Ishikawa (cell line): ENCODE measurements around the gene TUBB8.
A peak's percentile ranks its signal among the peaks of the same experiment; 100 is the strongest.

Experiments used
- CEBPB ChIP-seq: IDR thresholded peaks from 2 replicates; pipeline ENCODE4 v1.6.1; 2012
- CREB1 ChIP-seq: IDR thresholded peaks from 2 replicates; pipeline ENCODE4 v1.6.1; 2012; ENCODE audit warnings: low read depth
- EGR1 ChIP-seq: IDR thresholded peaks from 2 replicates; pipeline ENCODE4 v1.6.1; 2012
- EP300 ChIP-seq: IDR thresholded peaks from 2 replicates; pipeline ENCODE4 v1.6.1; 2012; ENCODE audit warnings: borderline replicate concordance
- FOXM1 ChIP-seq: IDR thresholded peaks from 2 replicates; pipeline ENCODE4 v1.6.1; 2012; ENCODE audit warnings: low read depth, borderline replicate concordance
- NFIC ChIP-seq: IDR thresholded peaks from 2 replicates; pipeline ENCODE4 v1.6.1; 2012
- RAD21 ChIP-seq: IDR thresholded peaks from 2 replicates; pipeline ENCODE4 v1.6.1; 2012; ENCODE audit warnings: low read depth
- TAF1 ChIP-seq: IDR thresholded peaks from 2 replicates; pipeline ENCODE4 v1.6.1; 2012; ENCODE audit warnings: low read depth, mild to moderate bottlenecking
- TCF12 ChIP-seq: IDR thresholded peaks from 2 replicates; pipeline ENCODE4 v1.6.1; 2012; ENCODE audit warnings: low read depth
- TEAD4 ChIP-seq: IDR thresholded peaks from 2 replicates; pipeline ENCODE4 v1.6.1; 2012
- YY1 ChIP-seq: IDR thresholded peaks from 2 replicates; pipeline ENCODE4 v1.6.1; 2012; ENCODE audit warnings: low read depth
- ZBTB7A ChIP-seq: IDR thresholded peaks from 2 replicates; pipeline ENCODE4 v1.6.1; 2012; ENCODE audit warnings: low read depth
- TF ChIP-seq, protein P1 (sequence below): IDR thresholded peaks from 2 replicates; pipeline ENCODE4 v1.6.1; 2012
- TF ChIP-seq, protein P2 (sequence below): IDR thresholded peaks from 2 replicates; pipeline ENCODE4 v1.6.1; 2012
- TF ChIP-seq, protein P3 (sequence below): IDR thresholded peaks from 2 replicates; pipeline ENCODE4 v1.6.1; 2012; ENCODE audit warnings: low read depth, mild to moderate bottlenecking

TUBB8 gene

DNA sequence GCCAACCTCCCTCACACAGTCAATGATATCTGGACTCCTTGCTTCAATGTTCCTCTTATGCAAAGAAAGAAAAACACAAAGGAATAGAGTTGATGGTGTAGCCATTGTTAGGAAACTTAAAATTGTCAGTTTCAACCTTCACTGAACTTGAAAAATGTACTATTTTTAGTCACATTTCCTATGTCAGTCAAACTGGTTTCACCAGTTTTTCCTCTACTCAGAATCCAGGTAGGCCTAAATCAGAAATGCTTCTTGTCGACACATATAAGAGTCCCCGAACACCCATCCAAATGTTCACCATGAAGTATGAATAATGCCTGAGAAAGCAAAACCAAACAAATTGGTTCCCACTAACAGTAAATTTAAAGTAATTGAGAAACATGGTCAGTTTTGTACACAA lies 43.8 kb upstream of the TUBB8 start:
- peak; percentile 53; the same call in 1 of the 2 replicates for TF ChIP-seq CEBPB
- peak; percentile 58; the same call in 1 of the 2 replicates for TF ChIP-seq EP300
- TF ChIP-seq YY1, result 0 out of 2 replicates have a peak, but pooled peaks have one; percentile 24
- no peak; the same call in 1 of the 2 replicates for TF ChIP-seq TCF12
- no peak for TF ChIP-seq RAD21
- TF ChIP-seq, protein P1, sequence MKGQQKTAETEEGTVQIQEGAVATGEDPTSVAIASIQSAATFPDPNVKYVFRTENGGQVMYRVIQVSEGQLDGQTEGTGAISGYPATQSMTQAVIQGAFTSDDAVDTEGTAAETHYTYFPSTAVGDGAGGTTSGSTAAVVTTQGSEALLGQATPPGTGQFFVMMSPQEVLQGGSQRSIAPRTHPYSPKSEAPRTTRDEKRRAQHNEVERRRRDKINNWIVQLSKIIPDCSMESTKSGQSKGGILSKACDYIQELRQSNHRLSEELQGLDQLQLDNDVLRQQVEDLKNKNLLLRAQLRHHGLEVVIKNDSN, result no peak
- peak; percentile 37; the same call in 1 of the 2 replicates for TF ChIP-seq NFIC
- TF ChIP-seq, protein P2, sequence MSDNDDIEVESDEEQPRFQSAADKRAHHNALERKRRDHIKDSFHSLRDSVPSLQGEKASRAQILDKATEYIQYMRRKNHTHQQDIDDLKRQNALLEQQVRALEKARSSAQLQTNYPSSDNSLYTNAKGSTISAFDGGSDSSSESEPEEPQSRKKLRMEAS, result peak; percentile 44; the same call in 1 of the 2 replicates
- TF ChIP-seq TEAD4, result peak; percentile 70
- TF ChIP-seq CREB1, result no peak

DNA sequence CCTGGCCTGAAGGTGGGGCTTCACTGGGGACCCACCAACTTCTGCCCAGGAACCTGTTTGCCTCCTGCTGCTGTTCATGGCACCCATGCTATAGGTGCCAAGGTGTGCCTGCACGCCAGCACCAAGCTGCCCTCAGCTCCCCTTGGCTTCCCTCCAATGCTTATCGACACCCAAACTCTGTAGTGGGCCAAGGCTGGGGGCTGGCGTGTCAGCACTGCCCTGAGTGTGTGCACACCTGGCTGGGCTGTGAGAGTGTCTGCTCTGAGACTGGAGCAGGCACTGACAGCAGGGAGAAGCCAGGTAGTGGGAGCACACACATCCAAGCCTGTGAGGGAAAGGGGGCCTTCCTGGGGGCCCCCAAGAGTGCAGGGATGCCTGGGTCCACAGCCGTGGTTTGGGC lies 43.1 kb upstream of the TUBB8 start:
- no peak for TF ChIP-seq RAD21
- TF ChIP-seq, protein P2, result 0 out of 2 replicates have a peak, but pooled peaks have one; percentile 21

DNA sequence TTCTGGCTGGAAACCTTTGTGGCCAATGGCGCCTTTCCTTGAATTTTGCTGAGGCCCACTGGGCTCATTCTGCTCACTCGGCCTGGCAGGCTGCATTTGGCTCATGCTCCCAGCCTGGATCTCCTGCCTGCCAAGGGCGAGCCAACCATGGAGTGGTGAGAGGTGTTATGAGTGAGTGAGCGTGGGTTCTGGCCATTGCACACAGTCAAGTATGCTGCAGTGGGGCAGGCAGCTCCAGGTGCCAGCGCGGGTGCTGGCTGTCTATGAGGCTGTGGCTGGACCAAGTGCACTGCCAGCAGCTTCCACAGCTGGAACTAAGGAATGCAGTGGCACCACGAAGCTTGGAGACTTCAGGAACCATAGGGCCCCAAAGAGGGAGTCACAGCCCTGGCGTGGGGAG lies 42.2 kb upstream of the TUBB8 start:
- TF ChIP-seq ZBTB7A (no peak), CREB1 (no peak), TEAD4 (no peak), EGR1 (no peak), CEBPB (no peak), EP300 (no peak), NFIC (no peak), TCF12 (no peak), YY1 (no peak), FOXM1 (no peak)
- TF ChIP-seq, protein P3, sequence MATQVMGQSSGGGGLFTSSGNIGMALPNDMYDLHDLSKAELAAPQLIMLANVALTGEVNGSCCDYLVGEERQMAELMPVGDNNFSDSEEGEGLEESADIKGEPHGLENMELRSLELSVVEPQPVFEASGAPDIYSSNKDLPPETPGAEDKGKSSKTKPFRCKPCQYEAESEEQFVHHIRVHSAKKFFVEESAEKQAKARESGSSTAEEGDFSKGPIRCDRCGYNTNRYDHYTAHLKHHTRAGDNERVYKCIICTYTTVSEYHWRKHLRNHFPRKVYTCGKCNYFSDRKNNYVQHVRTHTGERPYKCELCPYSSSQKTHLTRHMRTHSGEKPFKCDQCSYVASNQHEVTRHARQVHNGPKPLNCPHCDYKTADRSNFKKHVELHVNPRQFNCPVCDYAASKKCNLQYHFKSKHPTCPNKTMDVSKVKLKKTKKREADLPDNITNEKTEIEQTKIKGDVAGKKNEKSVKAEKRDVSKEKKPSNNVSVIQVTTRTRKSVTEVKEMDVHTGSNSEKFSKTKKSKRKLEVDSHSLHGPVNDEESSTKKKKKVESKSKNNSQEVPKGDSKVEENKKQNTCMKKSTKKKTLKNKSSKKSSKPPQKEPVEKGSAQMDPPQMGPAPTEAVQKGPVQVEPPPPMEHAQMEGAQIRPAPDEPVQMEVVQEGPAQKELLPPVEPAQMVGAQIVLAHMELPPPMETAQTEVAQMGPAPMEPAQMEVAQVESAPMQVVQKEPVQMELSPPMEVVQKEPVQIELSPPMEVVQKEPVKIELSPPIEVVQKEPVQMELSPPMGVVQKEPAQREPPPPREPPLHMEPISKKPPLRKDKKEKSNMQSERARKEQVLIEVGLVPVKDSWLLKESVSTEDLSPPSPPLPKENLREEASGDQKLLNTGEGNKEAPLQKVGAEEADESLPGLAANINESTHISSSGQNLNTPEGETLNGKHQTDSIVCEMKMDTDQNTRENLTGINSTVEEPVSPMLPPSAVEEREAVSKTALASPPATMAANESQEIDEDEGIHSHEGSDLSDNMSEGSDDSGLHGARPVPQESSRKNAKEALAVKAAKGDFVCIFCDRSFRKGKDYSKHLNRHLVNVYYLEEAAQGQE, result no peak
- TF ChIP-seq, protein P1, result no peak
- TF ChIP-seq, protein P2, result no peak

DNA sequence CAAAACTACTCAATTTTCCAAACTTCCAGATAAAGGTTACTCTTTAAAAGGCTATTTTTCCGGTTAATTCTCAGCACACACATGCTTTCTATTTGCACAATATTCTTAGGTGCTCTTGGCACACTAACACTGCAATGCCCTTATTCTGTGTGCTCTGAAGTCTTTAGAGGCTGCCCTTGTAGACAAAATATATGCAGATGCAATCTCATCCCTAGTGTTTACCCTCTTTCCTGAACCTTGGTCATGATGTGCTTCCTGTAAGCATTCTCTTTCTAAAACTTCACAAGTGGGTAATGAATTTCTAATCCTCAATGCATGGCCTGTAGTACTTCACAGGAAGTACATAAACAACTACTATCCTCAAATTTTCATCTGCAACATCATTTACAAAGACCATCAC lies 41.1 kb upstream of the TUBB8 start:
- TF ChIP-seq YY1 (no peak), TEAD4 (no peak), NFIC (no peak), EP300 (no peak), RAD21 (no peak), FOXM1 (no peak), ZBTB7A (no peak), TCF12 (no peak), CREB1 (no peak), CEBPB (no peak), EGR1 (no peak), TAF1 (no peak)
- TF ChIP-seq, protein P2, result no peak
- TF ChIP-seq, protein P3, result no peak
- TF ChIP-seq, protein P1, result no peak

DNA sequence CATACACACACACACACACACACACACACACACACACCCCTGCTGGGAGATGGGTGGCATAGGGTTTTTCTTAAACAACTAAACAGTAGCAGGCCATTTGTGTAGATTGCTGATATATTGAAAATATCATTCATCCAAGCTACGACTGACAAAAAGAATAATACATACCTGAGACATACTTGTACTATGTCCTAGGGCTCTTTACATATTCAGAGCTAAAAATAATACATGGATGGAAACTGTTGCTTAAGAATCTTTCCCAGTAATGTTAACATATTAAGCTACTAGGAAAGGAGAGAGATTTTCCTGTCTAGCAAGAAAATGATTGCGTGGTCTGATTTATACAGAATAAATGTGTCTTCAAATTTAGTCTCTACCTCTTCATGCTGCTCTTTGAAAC lies 40.2 kb upstream of the TUBB8 start:
- TF ChIP-seq, protein P3, result no peak
- TF ChIP-seq NFIC (no peak), TAF1 (no peak), CEBPB (no peak), YY1 (no peak), FOXM1 (no peak), TEAD4 (no peak), RAD21 (no peak), TCF12 (no peak), EP300 (no peak), EGR1 (no peak), CREB1 (no peak), ZBTB7A (no peak)
- TF ChIP-seq, protein P1, result no peak
- TF ChIP-seq, protein P2, result no peak
